Effector memory CD8-positive, alpha-beta T cell (primary cell): Measurements from ENCODE around the gene SNED1.

Experiments used
- ATAC-seq: fragments of 150-1000 bp; cut with Tn5 transposase; replicated peaks from 2 replicates; pipeline ENCODE4 v1.10.0; 2021; ENCODE audit warnings: mild to moderate bottlenecking, moderate library complexity
- DNase-seq, 3 experiments: peaks; one replicate each; pipeline ENCODE4 v3.0.0; 2021
- H3K27ac Mint-ChIP-seq, 2 donors: one replicate each; pipeline ENCODE4 v1.8.0; 2022; ENCODE audit warnings: mild to moderate bottlenecking in 2 of 2, mixed read lengths in 2 of 2, moderate library complexity in 2 of 2
- H3K27me3 Mint-ChIP-seq, 2 donors: one replicate each; pipeline ENCODE4 v1.8.0; 2022; ENCODE audit warnings: mixed read lengths in 2 of 2
- H3K36me3 Mint-ChIP-seq: one replicate; pipeline ENCODE4 v1.8.0; 2022; ENCODE audit warnings: mild to moderate bottlenecking, moderate library complexity, mixed read lengths; ENCODE audit not compliant: insufficient read depth
- H3K4me1 Mint-ChIP-seq, 2 donors: one replicate each; pipeline ENCODE4 v1.8.0; 2022; ENCODE audit warnings: low read depth in 2 of 2, mixed read lengths in 2 of 2
- H3K4me3 Mint-ChIP-seq, 2 donors: one replicate each; pipeline ENCODE4 v1.8.0; 2022; ENCODE audit warnings: mild to moderate bottlenecking in 2 of 2, mixed read lengths in 2 of 2, moderate library complexity in 2 of 2
- H3K9me3 Mint-ChIP-seq, 2 donors: one replicate each; pipeline ENCODE4 v1.8.0; 2022; ENCODE audit warnings: mixed read lengths in 2 of 2

Gene SNED1

GRCh38 chr2:240956935-240957655 lies 41.3 kb upstream of the SNED1 start:
- no peak for DNase-seq
- Mint-ChIP-seq H3K4me1 (no peaks in the 10 kb centered on the region), H3K27ac (no peak overlapping the region), H3K27me3 (peaks cover 16 to 42% of the 10 kb centered on the region in 2 donors), H3K4me3 (no peak overlapping the region), H3K9me3 (no peaks in the 10 kb centered on the region), H3K36me3 (no peaks in the 10 kb centered on the region)
- no peak for ATAC-seq

- H3K4me3 Mint-ChIP-seq: no peak overlapping the region
- peaks cover 16 to 42% of the 10 kb centered on the region in 2 donors for H3K27me3 Mint-ChIP-seq
- H3K27ac Mint-ChIP-seq: no peak overlapping the region
- DNase-seq (no peak), ATAC-seq (no peak)
- H3K36me3 Mint-ChIP-seq: no peaks in the 10 kb centered on the region
- no peaks in the 10 kb centered on the region for H3K9me3 Mint-ChIP-seq
- no peaks in the 10 kb centered on the region for H3K4me1 Mint-ChIP-seq
Measured at GRCh38 chr2:240957656-240958365, 40.6 kb upstream of the SNED1 start.

GRCh38 chr2:240958366-240959213 lies 39.8 kb upstream of the SNED1 start:
- Mint-ChIP-seq H3K27ac (no peak overlapping the region), H3K4me3 (no peak overlapping the region), H3K27me3 (peaks cover 16 to 42% of the 10 kb centered on the region in 2 donors), H3K9me3 (no peaks in the 10 kb centered on the region), H3K4me1 (no peaks in the 10 kb centered on the region), H3K36me3 (no peaks in the 10 kb centered on the region)
- no peak for ATAC-seq
- DNase-seq: no peak

GRCh38 chr2:240959214-240959940 lies 39.0 kb upstream of the SNED1 start:
- ATAC-seq: no peak
- Mint-ChIP-seq H3K27me3 (peaks cover 16 to 35% of the 10 kb centered on the region in 2 donors), H3K4me1 (no peaks in the 10 kb centered on the region), H3K9me3 (no peaks in the 10 kb centered on the region), H3K36me3 (no peaks in the 10 kb centered on the region), H3K27ac (no peak overlapping the region), H3K4me3 (no peak overlapping the region)
- no peak for DNase-seq

GRCh38 chr2:240959941-240960308 lies 38.5 kb upstream of the SNED1 start:
- ATAC-seq: no peak
- H3K4me3 Mint-ChIP-seq: no peak overlapping the region

GRCh38 chr2:240960309-240960970 lies 38.0 kb upstream of the SNED1 start:
- ATAC-seq: no peak
- Mint-ChIP-seq H3K36me3 (no peaks in the 10 kb centered on the region), H3K27ac (no peak overlapping the region), H3K9me3 (no peaks in the 10 kb centered on the region), H3K4me3 (no peak overlapping the region), H3K27me3 (peaks cover 11 to 25% of the 10 kb centered on the region in 2 donors), H3K4me1 (no peaks in the 10 kb centered on the region)
- no peak for DNase-seq

More at GRCh38 chr2:240959941-240960308, 38.5 kb upstream of the SNED1 start:
- DNase-seq: no peak
- H3K9me3 Mint-ChIP-seq: no peaks in the 10 kb centered on the region
- peaks cover 16 to 30% of the 10 kb centered on the region in 2 donors for H3K27me3 Mint-ChIP-seq
- no peaks in the 10 kb centered on the region for H3K4me1 Mint-ChIP-seq
- H3K36me3 Mint-ChIP-seq: no peaks in the 10 kb centered on the region
- no peak overlapping the region for H3K27ac Mint-ChIP-seq

GRCh38 chr2:240960971-240961876 lies 37.2 kb upstream of the SNED1 start:
- ATAC-seq (no peak), DNase-seq (no peak)
- Mint-ChIP-seq H3K27me3 (peaks cover 7 to 19% of the 10 kb centered on the region in 2 donors), H3K36me3 (no peaks in the 10 kb centered on the region), H3K4me1 (no peaks in the 10 kb centered on the region), H3K9me3 (no peaks in the 10 kb centered on the region), H3K4me3 (no peak overlapping the region), H3K27ac (no peak overlapping the region)

- no peak overlapping the region for H3K27ac Mint-ChIP-seq
Measured at GRCh38 chr2:240961910-240962299, 36.5 kb upstream of the SNED1 start.

GRCh38 chr2:240962300-240963064 lies 35.9 kb upstream of the SNED1 start:
- no peak overlapping the region for H3K27ac Mint-ChIP-seq
- no peaks in the 10 kb centered on the region for H3K4me1 Mint-ChIP-seq
- H3K9me3 Mint-ChIP-seq: no peaks in the 10 kb centered on the region
- no peak for DNase-seq
- H3K36me3 Mint-ChIP-seq: no peaks in the 10 kb centered on the region
- peaks cover 0 to 10% of the 10 kb centered on the region in 2 donors for H3K27me3 Mint-ChIP-seq
- H3K4me3 Mint-ChIP-seq: no peak overlapping the region
- ATAC-seq: no peak

More at GRCh38 chr2:240961910-240962299, 36.5 kb upstream of the SNED1 start:
- Mint-ChIP-seq H3K9me3 (no peaks in the 10 kb centered on the region), H3K27me3 (peaks cover under 1 to 12% of the 10 kb centered on the region in 2 donors), H3K4me3 (no peak overlapping the region), H3K4me1 (no peaks in the 10 kb centered on the region), H3K36me3 (no peaks in the 10 kb centered on the region)
- ATAC-seq: no peak
- no peak for DNase-seq

- Mint-ChIP-seq H3K27me3 (peaks cover 0 to 10% of the 10 kb centered on the region in 2 donors), H3K4me3 (no peak overlapping the region), H3K27ac (no peak overlapping the region), H3K9me3 (no peaks in the 10 kb centered on the region), H3K36me3 (no peaks in the 10 kb centered on the region), H3K4me1 (no peaks in the 10 kb centered on the region)
- ATAC-seq: no peak
- DNase-seq: no peak
Measured at GRCh38 chr2:240963065-240963867, 35.2 kb upstream of the SNED1 start.
